HCT116 (cell line): Measurements from ENCODE around the gene TCP11L2.

Experiments used
- CTCF ChIP-seq, 3 experiments: fragments of 200-600 bp in 1 of 3; sonication (generic) in 1 of 3; IDR thresholded peaks in 2 of 3; conservative IDR thresholded peaks in 1 of 3; 2 replicates each; pipeline ENCODE4 v1.5.1; 2012 to 2017; ENCODE audit warnings: low read depth in 2 of 3, low read length in 2 of 3, antibody characterized with exemption in 1 of 3, borderline replicate concordance in 1 of 3, control low read depth in 1 of 3, mild to moderate bottlenecking in 1 of 3, mixed read lengths in 1 of 3, mixed run types in 1 of 3, moderate library complexity in 1 of 3; ENCODE audit not compliant: insufficient read depth in 1 of 3
- ELF1 ChIP-seq: IDR thresholded peaks from 2 replicates; pipeline ENCODE4 v1.6.1; 2012; ENCODE audit warnings: low read depth, borderline replicate concordance
- EZH2 ChIP-seq: fragments of 200-600 bp; sonication (generic); IDR thresholded peaks from 2 replicates; pipeline ENCODE4 v1.6.1; 2017; ENCODE audit warnings: antibody characterized with exemption, mixed run types
- EZH2phosphoT487 ChIP-seq: fragments of 200-600 bp; IDR thresholded peaks from 2 replicates; pipeline ENCODE4 v1.6.1; 2018; ENCODE audit warnings: antibody characterized with exemption, borderline replicate concordance
- JUND ChIP-seq: IDR thresholded peaks from 2 replicates; pipeline ENCODE4 v1.6.1; 2012
- POLR2A ChIP-seq: IDR thresholded peaks from 2 replicates; pipeline ENCODE4 v1.7.0; 2011; ENCODE audit warnings: borderline replicate concordance; ENCODE audit not compliant: insufficient read depth, insufficient read length; ENCODE audit errors: extremely low read depth
- RAD21 ChIP-seq: IDR thresholded peaks from 2 replicates; pipeline ENCODE4 v1.6.1; 2012; ENCODE audit warnings: low read depth, mild to moderate bottlenecking
- SIN3A ChIP-seq: IDR thresholded peaks from 2 replicates; pipeline ENCODE4 v1.6.1; 2012; ENCODE audit warnings: low read depth
- SP1 ChIP-seq: IDR thresholded peaks from 2 replicates; pipeline ENCODE4 v1.6.1; 2012; ENCODE audit warnings: low read depth
- ZNF274 ChIP-seq: fragments of 200-500 bp; sonication (Bioruptor generic); IDR thresholded peaks from 2 replicates; pipeline ENCODE4 v1.6.1; 2014; ENCODE audit warnings: mild to moderate bottlenecking, low read depth, low read length, inconsistent platforms
- TF ChIP-seq, protein P1 (sequence below): IDR thresholded peaks from 2 replicates; pipeline ENCODE4 v1.6.1; 2012
- TF ChIP-seq, protein P2 (sequence below): IDR thresholded peaks from 2 replicates; pipeline ENCODE4 v1.6.1; 2012

DNA sequence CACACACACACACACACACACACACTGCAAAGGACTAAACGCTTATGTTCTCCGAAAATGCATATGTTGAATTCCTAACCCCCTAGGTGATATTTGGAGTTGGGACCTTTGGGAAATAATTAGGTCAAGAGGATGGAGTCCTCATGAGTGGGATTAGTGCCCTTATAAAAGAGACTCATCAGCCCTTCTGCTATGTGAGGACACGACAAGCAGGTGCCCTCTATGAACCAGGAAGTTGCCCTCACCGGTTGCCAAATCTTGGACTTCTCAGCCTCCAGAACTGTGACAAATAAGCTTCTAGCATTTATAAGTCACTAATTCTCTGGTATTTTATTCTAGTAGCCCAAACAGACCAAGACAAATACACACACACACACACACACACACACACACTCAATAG, 20.7 kb upstream of the TCP11L2 start:
- no peak for TF ChIP-seq CTCF (IDR thresholded peaks at IDR 0.05 in 2 of 3, conservative IDR thresholded peaks at IDR 0.05 in 1 of 3; ENCODE audit: borderline replicate concordance in 1 of 3, insufficient read depth in 1 of 3, low read depth in 2 of 3, low read length in 2 of 3)
- TF ChIP-seq, protein P1, sequence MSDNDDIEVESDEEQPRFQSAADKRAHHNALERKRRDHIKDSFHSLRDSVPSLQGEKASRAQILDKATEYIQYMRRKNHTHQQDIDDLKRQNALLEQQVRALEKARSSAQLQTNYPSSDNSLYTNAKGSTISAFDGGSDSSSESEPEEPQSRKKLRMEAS = no peak
- no peak for TF ChIP-seq RAD21
- TF ChIP-seq ZNF274 = no peak
- TF ChIP-seq, protein P2, sequence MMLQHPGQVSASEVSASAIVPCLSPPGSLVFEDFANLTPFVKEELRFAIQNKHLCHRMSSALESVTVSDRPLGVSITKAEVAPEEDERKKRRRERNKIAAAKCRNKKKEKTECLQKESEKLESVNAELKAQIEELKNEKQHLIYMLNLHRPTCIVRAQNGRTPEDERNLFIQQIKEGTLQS = no peak
- no peak for TF ChIP-seq EZH2
- TF ChIP-seq SIN3A = no peak
- TF ChIP-seq ELF1 = no peak
- no peak for TF ChIP-seq SP1
- no peak for TF ChIP-seq JUND
- TF ChIP-seq POLR2A = no peak
- no peak for TF ChIP-seq EZH2phosphoT487
